DOHH2 (cell line): ENCODE results near the gene SNX9.

ENCODE experiments used
- CTCF ChIP-seq: fragments of 200-600 bp; sonication (generic); IDR thresholded peaks from one replicate; pipeline ENCODE4 v1.5.1; 2014; ENCODE audit warnings: antibody characterized with exemption, mild to moderate bottlenecking, low read depth, low read length; ENCODE audit not compliant: poor library complexity, severe bottlenecking
- EZH2phosphoT487 ChIP-seq: fragments of 200-600 bp; sonication (generic); IDR thresholded peaks from 2 replicates; pipeline ENCODE4 v1.6.1; 2017; ENCODE audit warnings: borderline replicate concordance, mild to moderate bottlenecking, antibody characterized with exemption, low read length, moderate library complexity, mixed read lengths

GRCh38 chr6:157864185-157864761 is 41.2 kb downstream of the SNX9 start:
- TF ChIP-seq CTCF (no peak), EZH2phosphoT487 (no peak)
